Heart left ventricle (tissue), 16 donors: Measurements from ENCODE around the gene ZNF138. TPM values are rescaled to one million over a fixed set of nuclear protein-coding genes. Genes with fewer than 3 reads are reported as not detected.

ENCODE experiments used
- ATAC-seq, 4 donors: fragments of 200-7000 bp; cut with Tn5 transposase; one replicate each; pipeline ENCODE4 v1.9.1; 2020 to 2022; ENCODE audit warnings: moderate library complexity in 4 of 4, mild to moderate bottlenecking in 3 of 4, moderate number of reproducible peaks in 1 of 4
- DNase-seq, 5 donors: peaks; one replicate each; pipeline ENCODE4 v3.0.0-alpha.2; 2020
- H3K27ac ChIP-seq, 12 donors: fragments of 200-600 bp; sonication (generic) in 4 of 12; one replicate each; pipeline versions ENCODE4 v1.5.0 to v1.8.0; 2016 to 2022; ENCODE audit warnings: mild to moderate bottlenecking in 2 of 12
- H3K27me3 ChIP-seq, 9 donors: fragments of 200-600 bp; sonication (generic) in 2 of 9; one replicate each; pipeline versions ENCODE4 v1.5.1 to v1.8.0; 2016 to 2022; ENCODE audit warnings: mild to moderate bottlenecking in 3 of 9
- H3K36me3 ChIP-seq, 9 donors: fragments of 200-600 bp; sonication (generic) in 2 of 9; one replicate each; pipeline versions ENCODE4 v1.5.0 to v1.8.0; 2018 to 2022; ENCODE audit warnings: mild to moderate bottlenecking in 2 of 9
- H3K4me1 ChIP-seq, 12 donors: fragments of 200-600 bp; sonication (generic) in 4 of 12; one replicate each; pipeline versions ENCODE4 v1.5.0 to v1.8.0; 2016 to 2022; ENCODE audit warnings: mild to moderate bottlenecking in 3 of 12
- H3K4me3 ChIP-seq, 12 donors: fragments of 200-600 bp; sonication (generic) in 4 of 12; one replicate each; pipeline versions ENCODE4 v1.5.0 to v1.8.0; 2017 to 2022; ENCODE audit warnings: mild to moderate bottlenecking in 9 of 12, moderate library complexity in 4 of 12
- H3K9me3 ChIP-seq, 12 donors: fragments of 200-600 bp; sonication (generic) in 4 of 12; one replicate each; pipeline versions ENCODE4 v1.5.0 to v1.8.0; 2016 to 2022; ENCODE audit warnings: mild to moderate bottlenecking in 1 of 12
- CTCF ChIP-seq, 12 donors: fragments of 200-600 bp; sonication (generic) in 4 of 12; IDR thresholded peaks; one replicate each; pipeline versions ENCODE4 v1.5.0 to v1.8.0; 2018 to 2022; ENCODE audit warnings: antibody characterized with exemption in 12 of 12, mild to moderate bottlenecking in 5 of 12
- POLR2A ChIP-seq, 2 donors: fragments of 450-650 bp; IDR thresholded peaks; one replicate each; pipeline ENCODE4 v1.6.1; 2017; ENCODE audit warnings: antibody characterized with exemption in 2 of 2, mild to moderate bottlenecking in 2 of 2, moderate library complexity in 2 of 2
- WGBS, 4 donors: extraction: QIAGEN DNeasy Blood & Tissue Kit in 2 of 4; methylation state at CpG; one replicate each; pipeline versions ENCODE4 v1.1.5 to v1.1.7; 2013 to 2018; 5-methylcytosine and 5-hydroxymethylcytosine counted together
- intact Hi-C, 10 donors: fragments of 100-400 bp; cut with DNase I; formaldehyde crosslinking; loops; one replicate each; pipeline versions ENCODE4 v1.11.1 to v1.14.2; 2022
- polyA plus RNA-seq, 2 donors: library from polyadenylated mRNA; stranded (reverse); fragments of 200-250 nt; gene quantifications; one replicate each; pipeline ENCODE4 v1.2.3, GENCODE V29; 2013
- total RNA-seq, 9 donors: library from RNA; depleted of rRNA in 2 of 9; stranded (reverse); fragments of >200 nt in 2 of 9; fragmentation: NEBNext Ultra II Directional in 3 of 9; extraction: Animal tissue kit (Norgen Biotek cat#: 25700) in 3 of 9; gene quantifications; one replicate each; pipeline versions ENCODE4 v1.1.0 to v1.2.4, GENCODE V29; 2016 to 2023
- donor health status: ischemic (EF 13 %, LVEDD 7.1; RV severe dilation, severe dysfunction).
- donor health status: healthy with polysubstance abuse.
- donor health status: DM: no; HTN: yes; CAD: no.
- donor health status: DM: no; HTN: no; CAD: no.
- donor health status: ischemic (EF 25% LVEDD 6.9; RV normal size, moderate dysfunction).
- donor health status: ischemic (EF 25% LVEDD 5.7; RV mildly dilated, moderate dysfunction).
- donor health status: healthy.
- donor health status: DM: yes; HTN: yes; CAD: no.
- donor health status: ischemic (EF 35%, LVEDD 5.7; RV mildly dilated, moderate dysfunction).
- donor health status: nonischemic (EF 11% LVEDD 7.7; RV severe dilation, severe dysfunction).
- donor health status: DM: yes; HTN: yes; CAD: no.
- donor health status: PGD.
- donor health status: ischemic (EF 29% LVEDD 5.4; RV normal size, mild dysfunction).
- donor health status: nonischemic (EF 23%, LVEDD 6.1; RV moderate dilation, normal function).

Gene ZNF138
- total and polyA plus RNA-seq, 11 donors = 3.1 to 8.1 (median 4.2) TPM

GRCh38 chr7:64869121-64869725 lies 75.0 kb downstream of the ZNF138 start:
- intact Hi-C loops = no loop called here
- no peak overlapping the region for H3K27ac ChIP-seq
- TF ChIP-seq POLR2A (IDR thresholded peaks at IDR 0.05) (no peak), CTCF (IDR thresholded peaks at IDR 0.05) (no peak)
- ATAC-seq (no peak), DNase-seq (no peak)
- no peak overlapping the region for H3K4me3 ChIP-seq
- H3K36me3 ChIP-seq = no peaks in the 10 kb centered on the region
- H3K27me3 ChIP-seq = peaks cover 0 to 8% (median 0%) of the 10 kb centered on the region in 9 donors
- no peaks in the 10 kb centered on the region for H3K9me3 ChIP-seq
- no peaks in the 10 kb centered on the region for H3K4me1 ChIP-seq
- WGBS, 4 donors = 63 to 73% (median 70%) methylated on average over 5 to 8 of the region's 8 CpGs

- no peak overlapping the region for H3K27ac ChIP-seq
- no peaks in the 10 kb centered on the region for H3K9me3 ChIP-seq
- H3K27me3 ChIP-seq = peaks cover 0 to 8% (median 0%) of the 10 kb centered on the region in 9 donors
- intact Hi-C loops = no loop called here
- no peaks in the 10 kb centered on the region for H3K4me1 ChIP-seq
- no peak overlapping the region for H3K4me3 ChIP-seq
- DNase-seq = no peak
- ATAC-seq = no peak
- no peaks in the 10 kb centered on the region for H3K36me3 ChIP-seq
- TF ChIP-seq CTCF (IDR thresholded peaks at IDR 0.05) = no peak
- TF ChIP-seq POLR2A (IDR thresholded peaks at IDR 0.05) = no peak
- WGBS, 4 donors = 91 to 92% (median 91%) methylated on average over 10 to 32 of the region's 32 CpGs
Measured at GRCh38 chr7:64869912-64870562, 75.8 kb downstream of the ZNF138 start.

- no peak for DNase-seq
- Histone ChIP-seq H3K27me3 (peaks cover 0 to 8% (median 0%) of the 10 kb centered on the region in 9 donors), H3K4me1 (no peaks in the 10 kb centered on the region), H3K27ac (no peak overlapping the region), H3K4me3 (no peak overlapping the region), H3K36me3 (no peaks in the 10 kb centered on the region), H3K9me3 (no peaks in the 10 kb centered on the region)
- 90 to 94% (median 93%) methylated on average over 13 of the region's 13 CpGs for WGBS, 4 donors
- intact Hi-C loops = no loop called here
- no peak for ATAC-seq
- TF ChIP-seq CTCF (IDR thresholded peaks at IDR 0.05) (no peak), POLR2A (IDR thresholded peaks at IDR 0.05) (no peak)
Measured at GRCh38 chr7:64870656-64871055, 76.4 kb downstream of the ZNF138 start.

GRCh38 chr7:64871761-64872160 lies 77.5 kb downstream of the ZNF138 start:
- TF ChIP-seq POLR2A (IDR thresholded peaks at IDR 0.05) = no peak

More at GRCh38 chr7:64871761-64872160, 77.5 kb downstream of the ZNF138 start:
- no peak for ATAC-seq
- intact Hi-C loops = no loop called here
- H3K27me3 ChIP-seq = peaks cover 0 to 12% (median 0%) of the 10 kb centered on the region in 9 donors
- no peaks in the 10 kb centered on the region for H3K9me3 ChIP-seq
- peaks cover 0 to under 1% (median 0%) of the 10 kb centered on the region in 12 donors for H3K4me1 ChIP-seq
- no peak overlapping the region for H3K4me3 ChIP-seq
- H3K27ac ChIP-seq = no peak overlapping the region
- 61 to 77% (median 66%) methylated on average over 8 of the region's 8 CpGs for WGBS, 4 donors
- H3K36me3 ChIP-seq = no peaks in the 10 kb centered on the region
- no peak for DNase-seq
